Suprapubic skin (tissue), 4 donors: Measurements from ENCODE around the gene PGK1.

ENCODE experiments used
- CTCF ChIP-seq, 2 donors: fragments of 200-600 bp in 1 of 2; fragments of 450-650 bp in 1 of 2; sonication (generic) in 1 of 2; IDR thresholded peaks; one replicate each; pipeline ENCODE4 v1.5.1; 2016 to 2019; ENCODE audit warnings: antibody characterized with exemption in 2 of 2, mild to moderate bottlenecking in 1 of 2, moderate library complexity in 1 of 2
- EP300 ChIP-seq: sonication (generic); formaldehyde crosslinking; IDR thresholded peaks from one replicate; pipeline ENCODE4 v1.6.1; 2017; ENCODE audit warnings: antibody characterized with exemption
- POLR2A ChIP-seq, 2 donors: fragments of 450-650 bp; IDR thresholded peaks; one replicate each; pipeline ENCODE4 v1.6.1; 2017; ENCODE audit warnings: antibody characterized with exemption in 2 of 2, mild to moderate bottlenecking in 2 of 2, moderate library complexity in 2 of 2
- POLR2AphosphoS5 ChIP-seq, 3 donors: sonication (generic); formaldehyde crosslinking; IDR thresholded peaks; one replicate each; pipeline ENCODE4 v1.6.1; 2017; ENCODE audit warnings: antibody characterized with exemption in 3 of 3

- TF ChIP-seq POLR2A (IDR thresholded peaks at IDR 0.05) (no peak), CTCF (IDR thresholded peaks at IDR 0.05) (no peak), POLR2AphosphoS5 (IDR thresholded peaks at IDR 0.05) (no peak), EP300 (no peak)
Observed at GRCh38 chrX:78168065-78168464, 64.0 kb downstream of the PGK1 start.
